GM18951 (cell line): ENCODE results near the gene CLIC5.

ENCODE experiments used
- POLR2A ChIP-seq: IDR thresholded peaks from 4 replicates; pipeline ENCODE4 v1.6.1; 2011; ENCODE audit warnings: mild to moderate bottlenecking; ENCODE audit not compliant: insufficient read length, insufficient read depth; ENCODE audit errors: extremely low read depth
- in situ Hi-C: fragments of 300-500 bp; cut with MboI; formaldehyde crosslinking; loops from one replicate; pipeline ENCODE4 v1.12.0; 2022; ENCODE audit warnings: low sequenced_read_pairs, mixed read lengths, inconsistent platforms; ENCODE audit not compliant: unreplicated experiment

CLIC5 gene

DNA sequence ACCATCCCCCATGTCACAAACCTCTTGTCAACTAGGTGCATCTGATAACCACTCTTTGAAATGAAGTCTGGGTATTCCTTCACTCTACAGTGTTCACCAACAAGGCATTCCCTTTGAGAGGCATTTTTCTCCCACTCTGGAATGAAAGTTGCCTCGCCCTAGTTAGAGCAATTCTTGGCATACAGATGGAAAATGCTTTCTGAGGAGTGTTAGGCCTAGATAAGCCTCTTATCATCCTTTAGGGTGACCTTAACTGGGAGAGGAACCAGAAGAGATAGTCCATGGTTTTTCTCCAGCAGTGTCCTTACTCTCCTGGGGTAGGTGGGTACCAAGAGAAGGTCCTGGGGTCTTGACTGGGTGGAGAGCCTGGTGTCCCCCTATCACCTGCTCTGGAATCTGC, 14.8 kb downstream of the CLIC5 start:
- in situ Hi-C loops: no loop called here
- TF ChIP-seq POLR2A: no peak

DNA sequence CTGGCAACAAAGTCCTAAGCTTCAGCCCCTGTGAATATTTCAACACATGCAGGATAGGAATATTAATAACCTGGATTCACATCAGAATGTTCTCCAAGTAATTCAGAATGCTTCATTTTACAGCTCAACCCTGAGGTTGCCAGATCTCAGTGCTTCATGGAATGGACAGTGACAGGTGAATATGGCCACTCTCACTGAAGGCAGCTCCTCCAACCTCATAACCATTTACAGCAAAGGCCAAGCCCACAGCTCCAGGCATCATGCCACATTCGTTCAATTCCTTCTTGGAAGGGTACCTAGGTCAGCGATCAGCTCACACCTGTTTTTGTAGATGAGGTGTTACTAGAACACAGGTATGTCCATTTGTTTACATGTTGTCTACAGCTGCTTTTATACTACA, 17.1 kb downstream of the CLIC5 start:
- in situ Hi-C loops: no loop called here
- TF ChIP-seq POLR2A: no peak

DNA sequence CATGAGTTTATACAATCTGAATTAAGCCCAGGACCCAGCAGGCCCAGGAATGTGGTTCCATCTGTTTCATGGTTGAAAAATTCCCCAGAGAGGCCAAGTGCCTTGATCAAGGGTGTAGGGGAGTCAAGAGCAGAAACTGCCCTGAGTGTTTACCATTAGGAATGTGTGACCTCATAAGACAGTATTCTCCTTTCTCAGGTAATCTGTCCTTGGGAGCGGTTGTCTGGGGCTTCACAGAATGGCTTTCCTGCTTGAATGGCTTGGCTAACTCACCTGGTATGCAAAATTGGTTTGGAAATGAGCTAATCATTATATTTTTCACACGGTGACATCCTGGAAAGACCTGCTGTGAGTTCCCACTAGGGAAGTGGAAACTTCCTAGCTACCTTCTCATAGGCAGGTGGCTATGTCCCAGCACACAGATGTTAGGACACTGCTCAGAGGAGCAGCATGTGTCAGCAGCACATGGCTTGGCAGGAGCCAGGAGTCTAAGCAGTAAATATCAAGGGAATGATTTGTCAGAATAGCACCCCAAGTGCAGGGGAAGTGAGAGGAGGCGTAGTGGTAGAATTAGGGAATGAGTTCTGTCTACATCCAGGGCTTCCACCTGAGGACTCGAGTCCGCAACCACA, 17.7 kb downstream of the CLIC5 start:
- in situ Hi-C loops: no loop called here
- TF ChIP-seq POLR2A: no peak

DNA sequence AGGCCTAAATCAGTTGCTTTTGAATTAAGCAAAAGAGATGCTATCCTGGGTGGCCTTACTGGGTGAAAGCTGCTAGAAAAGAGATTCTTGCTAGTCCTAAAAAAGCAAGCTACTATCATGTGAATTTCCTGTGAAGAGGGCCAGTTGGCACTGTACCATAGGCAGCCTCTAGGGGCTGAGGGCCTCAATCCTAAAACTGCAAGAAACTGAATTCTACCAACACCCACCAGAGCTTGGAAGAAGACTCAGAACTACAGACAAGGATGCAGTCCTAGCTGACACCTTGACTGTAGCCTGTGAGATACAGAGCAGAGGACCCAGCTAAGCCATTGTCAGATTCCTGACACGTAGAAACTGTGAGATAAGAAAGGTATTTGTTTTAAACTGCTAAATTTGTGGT, 24.5 kb downstream of the CLIC5 start:
- in situ Hi-C loops: no loop called here
- TF ChIP-seq POLR2A: no peak

DNA sequence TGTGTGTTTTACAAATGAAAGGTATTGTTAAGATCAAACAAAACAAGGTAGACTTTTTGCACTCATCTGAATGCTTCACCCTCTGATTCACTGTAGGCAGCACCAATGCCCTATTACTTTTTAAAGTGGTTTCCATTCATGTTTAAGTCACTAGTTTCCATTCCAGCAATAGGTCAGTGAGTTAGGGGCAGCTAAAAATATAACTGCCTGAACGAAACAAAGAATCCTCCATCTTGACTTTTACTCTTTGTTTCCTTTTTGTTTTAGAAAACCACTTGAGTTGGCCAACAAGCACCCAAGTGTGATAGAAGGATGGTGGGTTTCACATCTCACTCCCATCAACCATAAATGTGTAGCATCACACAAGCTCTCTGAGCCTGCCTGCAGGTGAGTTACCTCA, 25.5 kb downstream of the CLIC5 start:
- TF ChIP-seq POLR2A: no peak
- in situ Hi-C loops: no loop called here

DNA sequence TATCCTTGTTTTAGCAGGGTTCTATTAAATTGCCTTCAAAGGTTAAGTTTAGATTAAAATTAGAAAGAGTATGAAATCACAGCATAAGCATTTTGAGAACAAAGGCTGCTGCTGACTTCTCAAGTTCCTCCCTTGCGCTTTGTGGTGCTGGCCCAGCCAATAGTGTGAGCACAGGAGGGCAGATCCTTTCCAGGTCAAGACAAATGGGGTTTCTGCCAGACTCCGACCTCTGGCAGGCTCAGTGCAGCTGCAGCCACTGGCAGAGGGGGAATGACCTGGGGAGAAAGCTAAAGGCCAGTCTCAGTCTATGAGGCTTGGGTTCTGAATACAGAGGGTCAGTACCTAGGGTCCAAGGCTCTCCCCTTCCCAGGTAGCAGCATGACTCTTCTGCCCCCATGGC, 27.0 kb downstream of the CLIC5 start:
- in situ Hi-C loops: no loop called here
- no peak for TF ChIP-seq POLR2A

DNA sequence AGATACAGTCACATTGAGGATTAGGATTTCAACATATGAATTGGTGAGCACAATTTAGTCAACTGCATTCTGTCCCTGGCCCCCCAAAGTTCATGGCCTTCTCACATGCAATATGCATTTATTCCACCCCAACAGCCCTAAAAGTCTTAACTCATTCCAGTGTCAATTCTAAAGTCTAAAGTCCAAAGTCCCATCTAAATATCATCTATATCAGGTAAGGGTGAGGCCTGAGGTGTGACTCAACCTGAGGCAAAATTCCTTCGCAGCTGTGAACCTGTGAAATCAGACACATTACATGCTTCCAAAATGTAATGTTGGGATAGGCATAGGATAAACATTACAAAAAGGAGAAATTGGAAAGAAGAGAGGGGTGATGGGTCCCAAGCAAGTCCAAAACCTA, 27.8 kb downstream of the CLIC5 start:
- TF ChIP-seq POLR2A: no peak
- in situ Hi-C loops: no loop called here

DNA sequence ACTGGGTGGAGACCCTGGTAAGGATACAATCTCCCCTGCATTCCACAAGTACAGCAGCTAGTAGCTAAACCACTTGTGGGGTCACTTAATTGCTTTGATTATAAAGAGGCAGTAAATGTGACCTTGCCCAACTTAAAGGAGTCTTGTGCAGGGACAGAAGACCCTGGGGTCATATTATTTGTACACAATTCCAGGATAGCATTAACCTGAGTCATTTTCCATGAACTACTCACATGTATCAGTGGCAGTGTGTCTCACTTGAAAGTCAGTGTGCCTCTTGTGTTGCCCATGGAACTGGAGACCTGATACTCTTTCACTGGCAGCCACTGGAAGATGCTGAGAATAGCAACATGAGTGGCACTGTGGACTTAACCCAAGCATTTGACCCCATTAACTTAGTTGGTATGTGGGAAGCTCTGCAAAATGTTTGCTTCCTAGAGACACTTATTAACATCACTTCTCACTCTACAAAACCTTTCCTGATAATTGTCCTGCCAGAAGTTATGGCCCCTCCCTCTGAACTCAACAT, 28.9 kb downstream of the CLIC5 start:
- TF ChIP-seq POLR2A: no peak
- in situ Hi-C loops: no loop called here

DNA sequence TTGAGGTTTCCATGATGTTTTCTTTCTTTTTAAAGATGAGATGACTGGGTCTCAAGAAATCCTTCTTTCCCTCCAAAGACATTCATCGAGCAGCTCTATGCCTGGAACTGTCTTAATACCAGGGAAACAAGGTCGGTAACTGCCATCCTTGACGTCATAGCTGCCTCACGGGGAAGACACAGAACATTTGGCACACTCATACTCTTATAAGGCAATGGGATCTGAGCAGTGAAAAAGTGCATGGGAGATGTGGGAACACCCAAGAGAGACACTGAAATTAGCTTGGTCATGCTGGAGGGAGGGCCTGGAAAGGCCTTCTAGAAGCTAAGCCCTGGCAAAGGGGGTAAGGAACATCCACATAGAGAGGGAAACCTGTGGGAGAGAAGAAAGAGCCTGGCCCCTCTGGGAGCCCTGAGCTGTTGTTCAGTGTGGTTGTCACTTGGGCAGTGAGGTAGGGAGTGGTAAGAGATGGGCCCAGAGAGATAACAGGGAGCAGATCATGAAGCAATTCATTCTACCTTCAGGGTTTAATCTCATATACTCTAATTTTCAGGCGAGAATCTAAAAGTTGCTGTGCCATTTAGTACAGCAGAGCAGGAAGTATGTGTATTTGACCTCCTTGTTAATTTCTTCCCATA, 30.8 kb downstream of the CLIC5 start:
- no peak for TF ChIP-seq POLR2A

DNA sequence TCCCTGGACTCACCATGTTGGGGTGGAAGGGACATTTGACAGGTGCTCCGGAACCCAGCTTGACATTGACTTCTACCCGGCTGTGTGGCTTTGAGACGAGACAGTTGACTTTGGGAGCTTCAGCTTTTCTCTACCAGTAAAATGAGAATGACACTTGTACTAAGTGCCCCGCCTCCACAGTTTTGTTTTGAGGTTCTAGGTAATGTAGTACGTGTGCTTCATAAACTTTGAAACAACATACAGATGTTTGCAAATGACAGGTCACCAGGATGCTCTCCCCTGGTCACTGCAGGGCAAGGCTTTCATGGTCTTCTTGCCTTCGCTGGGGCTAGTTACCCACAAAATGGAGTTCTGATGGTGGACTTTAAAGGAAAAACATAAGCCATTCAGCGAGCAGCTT, 31.3 kb downstream of the CLIC5 start:
- in situ Hi-C loops: no loop called here
- TF ChIP-seq POLR2A: no peak

More for the DNA sequence above, 30.8 kb downstream of the CLIC5 start:
- in situ Hi-C loops: no loop called here

DNA sequence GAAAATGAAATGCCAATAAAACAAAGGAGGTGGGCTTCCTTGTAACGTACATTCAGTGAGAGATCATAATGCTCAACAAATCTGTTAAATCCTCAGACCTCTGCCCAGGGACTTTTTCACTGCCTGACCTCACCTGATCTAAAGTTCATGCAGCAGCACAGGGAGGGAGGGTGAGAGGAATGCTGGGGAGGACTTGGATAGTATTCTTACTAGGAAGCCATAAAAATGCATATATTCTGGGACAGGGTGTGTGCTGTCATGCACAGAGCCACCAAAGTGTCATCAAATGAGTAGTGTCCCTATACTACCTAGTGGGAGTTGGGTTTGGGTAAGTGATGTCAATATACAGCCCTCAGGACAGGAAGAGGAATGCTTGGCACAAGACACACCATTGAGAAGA, 32.6 kb downstream of the CLIC5 start:
- in situ Hi-C loops: no loop called here
- TF ChIP-seq POLR2A: no peak

DNA sequence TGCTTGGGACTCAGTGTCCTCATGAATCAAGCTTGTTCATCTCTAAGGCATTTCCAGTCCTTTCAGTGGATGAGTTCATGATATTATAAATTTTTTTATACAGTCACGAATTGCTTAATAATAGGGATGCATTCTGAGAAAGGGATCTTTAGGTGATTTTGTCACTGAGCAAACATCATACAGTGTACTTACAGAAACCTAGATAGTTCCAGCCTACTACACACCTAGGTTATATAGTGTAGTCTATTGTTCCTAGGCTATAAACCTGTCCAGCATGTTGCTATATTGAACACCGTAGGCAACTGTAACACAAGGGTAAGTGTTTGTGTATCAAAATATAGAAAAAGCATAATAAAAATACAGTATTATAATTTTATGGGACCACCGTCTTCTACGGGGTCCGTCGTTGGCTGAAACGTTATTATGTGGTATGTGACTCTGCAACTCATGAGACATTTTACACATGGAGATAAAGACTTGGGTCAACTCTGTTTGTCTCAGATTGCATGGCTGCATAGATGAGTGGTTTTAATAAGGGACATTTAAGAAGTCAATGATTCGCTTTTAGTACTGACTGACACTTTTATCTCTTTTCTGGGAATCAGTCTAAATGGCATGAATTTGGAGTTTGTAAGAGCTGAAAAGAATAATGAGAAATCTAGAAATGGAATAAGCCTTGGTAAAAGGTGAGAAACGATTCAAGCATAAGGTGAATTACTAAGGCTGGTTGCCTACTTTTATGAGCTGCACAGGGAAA, 33.2 kb downstream of the CLIC5 start:
- in situ Hi-C loops: no loop called here
- no peak for TF ChIP-seq POLR2A

DNA sequence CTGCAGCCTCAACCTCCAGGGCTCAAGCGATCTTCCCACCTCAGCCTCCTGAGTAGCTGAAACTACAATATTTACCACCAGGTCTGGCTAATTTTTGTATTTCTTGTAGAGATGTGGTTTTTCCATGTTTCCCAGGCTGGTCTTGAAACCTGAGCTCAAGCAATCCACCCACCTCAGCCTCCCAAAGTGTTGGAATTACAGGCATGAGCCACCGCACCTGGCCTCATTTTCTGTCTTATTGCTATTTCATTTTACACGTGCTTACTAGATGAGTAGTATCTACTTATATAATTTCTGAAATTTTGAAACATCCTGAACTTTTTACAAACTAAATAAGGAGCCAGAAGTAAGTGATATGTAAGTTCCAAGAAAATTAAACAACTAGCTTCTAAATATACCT, 34.6 kb downstream of the CLIC5 start:
- TF ChIP-seq POLR2A: no peak
- in situ Hi-C loops: no loop called here

DNA sequence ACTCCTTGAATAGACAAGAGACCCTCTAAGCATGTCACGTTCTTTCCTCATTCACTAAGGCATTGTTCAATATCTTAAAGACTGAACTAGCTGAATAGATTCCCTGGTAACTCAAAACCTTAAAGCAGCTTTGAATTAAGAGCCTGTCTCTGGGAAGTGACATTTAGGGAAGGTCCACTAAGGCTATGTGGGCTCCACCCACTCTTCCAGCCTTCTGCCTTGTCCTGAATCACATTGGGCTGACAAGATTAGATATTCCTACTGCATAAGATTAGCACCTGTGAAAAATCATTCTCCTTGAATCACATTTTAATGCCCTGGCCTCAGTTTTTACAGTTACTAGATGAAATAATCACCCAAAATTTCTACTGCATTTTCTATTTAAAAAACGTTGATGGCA, 36.3 kb downstream of the CLIC5 start:
- in situ Hi-C loops: no loop called here
- no peak for TF ChIP-seq POLR2A
